Non-pigmented ciliary epithelial cell (primary cell): ENCODE data around the gene ARHGEF10L.
"Not testable (repeated sequence)": the region's sequence is repeated elsewhere in the genome, so short reads cannot be mapped to it uniquely, and the experiment has no call there.

Experiments
- DNase-seq: peaks from one replicate; pipeline ENCODE4 v3.0.0-alpha.2; 2010; ENCODE audit warnings: low read depth

ARHGEF10L gene, protein sequence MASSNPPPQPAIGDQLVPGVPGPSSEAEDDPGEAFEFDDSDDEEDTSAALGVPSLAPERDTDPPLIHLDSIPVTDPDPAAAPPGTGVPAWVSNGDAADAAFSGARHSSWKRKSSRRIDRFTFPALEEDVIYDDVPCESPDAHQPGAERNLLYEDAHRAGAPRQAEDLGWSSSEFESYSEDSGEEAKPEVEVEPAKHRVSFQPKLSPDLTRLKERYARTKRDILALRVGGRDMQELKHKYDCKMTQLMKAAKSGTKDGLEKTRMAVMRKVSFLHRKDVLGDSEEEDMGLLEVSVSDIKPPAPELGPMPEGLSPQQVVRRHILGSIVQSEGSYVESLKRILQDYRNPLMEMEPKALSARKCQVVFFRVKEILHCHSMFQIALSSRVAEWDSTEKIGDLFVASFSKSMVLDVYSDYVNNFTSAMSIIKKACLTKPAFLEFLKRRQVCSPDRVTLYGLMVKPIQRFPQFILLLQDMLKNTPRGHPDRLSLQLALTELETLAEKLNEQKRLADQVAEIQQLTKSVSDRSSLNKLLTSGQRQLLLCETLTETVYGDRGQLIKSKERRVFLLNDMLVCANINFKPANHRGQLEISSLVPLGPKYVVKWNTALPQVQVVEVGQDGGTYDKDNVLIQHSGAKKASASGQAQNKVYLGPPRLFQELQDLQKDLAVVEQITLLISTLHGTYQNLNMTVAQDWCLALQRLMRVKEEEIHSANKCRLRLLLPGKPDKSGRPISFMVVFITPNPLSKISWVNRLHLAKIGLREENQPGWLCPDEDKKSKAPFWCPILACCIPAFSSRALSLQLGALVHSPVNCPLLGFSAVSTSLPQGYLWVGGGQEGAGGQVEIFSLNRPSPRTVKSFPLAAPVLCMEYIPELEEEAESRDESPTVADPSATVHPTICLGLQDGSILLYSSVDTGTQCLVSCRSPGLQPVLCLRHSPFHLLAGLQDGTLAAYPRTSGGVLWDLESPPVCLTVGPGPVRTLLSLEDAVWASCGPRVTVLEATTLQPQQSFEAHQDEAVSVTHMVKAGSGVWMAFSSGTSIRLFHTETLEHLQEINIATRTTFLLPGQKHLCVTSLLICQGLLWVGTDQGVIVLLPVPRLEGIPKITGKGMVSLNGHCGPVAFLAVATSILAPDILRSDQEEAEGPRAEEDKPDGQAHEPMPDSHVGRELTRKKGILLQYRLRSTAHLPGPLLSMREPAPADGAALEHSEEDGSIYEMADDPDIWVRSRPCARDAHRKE (N-terminal part only)

DNA sequence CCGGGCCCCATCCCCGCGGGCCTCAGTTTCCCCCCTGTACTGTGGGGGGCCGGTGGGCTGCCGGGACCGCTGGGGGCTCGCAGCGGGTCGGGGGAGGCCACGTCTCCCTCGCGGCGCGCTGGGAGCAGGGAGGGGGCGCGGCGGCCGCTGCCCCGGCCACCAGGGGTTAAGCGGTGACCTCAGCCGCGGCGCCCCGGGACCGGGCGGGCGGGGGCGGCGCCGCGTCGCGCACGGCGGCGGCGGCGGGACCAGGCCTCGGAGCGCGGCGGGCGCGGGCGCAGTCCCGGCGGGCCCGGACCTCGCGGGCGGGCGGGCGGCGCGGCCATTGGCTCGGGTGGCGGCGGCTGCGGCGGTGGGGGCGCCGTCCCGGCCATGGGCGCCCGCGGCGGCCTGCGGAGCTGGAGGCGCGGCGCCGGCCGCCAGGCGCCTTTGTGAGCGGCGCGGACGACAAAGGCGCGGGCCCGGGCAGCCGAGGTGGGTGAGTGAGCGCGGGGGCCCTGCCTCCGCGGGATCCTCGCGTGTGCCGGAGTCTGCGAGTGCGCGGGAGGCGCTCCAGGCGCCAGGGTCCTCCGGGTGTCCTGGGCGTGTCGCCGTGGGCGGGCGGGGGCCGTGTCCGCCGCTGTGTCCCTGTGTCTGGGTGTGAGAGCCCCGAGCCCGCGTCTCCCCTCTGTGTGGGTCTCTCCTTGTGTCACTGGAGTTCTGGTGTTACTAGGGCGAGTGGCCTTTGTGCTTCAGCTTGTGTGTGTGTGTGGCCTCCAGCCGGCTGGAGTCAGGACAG, at the start of gene ARHGEF10L:
Gene ARHGEF10L, plus strand, starts transcription at position 222 of the 778 bp plus-strand sequence. CDS start 40,898 bp downstream, outside the sequence.
- DNase-seq, result no peak

DNA sequence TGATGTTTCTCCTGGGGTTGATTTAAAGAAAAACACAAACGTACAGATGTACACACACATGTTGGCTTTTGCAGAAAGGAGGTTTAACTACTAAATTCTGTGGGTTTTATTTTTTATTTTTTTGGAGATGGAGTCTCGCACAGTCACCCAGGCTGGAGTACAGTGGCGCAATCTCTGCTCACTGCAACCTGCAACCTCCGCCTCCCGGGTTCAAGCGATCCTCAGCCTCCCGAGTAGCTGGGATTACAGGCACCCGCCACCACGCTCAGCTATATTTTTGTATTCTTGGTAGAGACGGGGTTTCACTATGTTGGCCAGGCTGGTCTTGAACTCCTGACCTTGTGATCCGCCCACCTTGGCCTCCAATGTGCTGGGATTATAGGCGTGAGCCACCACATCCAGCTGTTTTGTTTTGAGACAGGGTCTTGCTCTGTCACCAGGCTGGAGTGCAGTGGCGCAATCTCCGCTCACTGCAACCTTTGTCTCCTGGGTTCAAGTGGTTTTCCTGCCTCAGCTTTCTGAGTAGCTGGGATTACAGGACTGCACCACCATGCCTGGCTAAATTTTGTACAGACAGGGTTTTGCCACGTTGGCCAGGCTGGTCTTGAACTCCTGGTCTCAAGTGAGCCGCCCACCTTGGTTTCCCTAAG, 49.6 kb upstream of the ARHGEF10L start:
- DNase-seq, result not testable (repeated sequence)

DNA sequence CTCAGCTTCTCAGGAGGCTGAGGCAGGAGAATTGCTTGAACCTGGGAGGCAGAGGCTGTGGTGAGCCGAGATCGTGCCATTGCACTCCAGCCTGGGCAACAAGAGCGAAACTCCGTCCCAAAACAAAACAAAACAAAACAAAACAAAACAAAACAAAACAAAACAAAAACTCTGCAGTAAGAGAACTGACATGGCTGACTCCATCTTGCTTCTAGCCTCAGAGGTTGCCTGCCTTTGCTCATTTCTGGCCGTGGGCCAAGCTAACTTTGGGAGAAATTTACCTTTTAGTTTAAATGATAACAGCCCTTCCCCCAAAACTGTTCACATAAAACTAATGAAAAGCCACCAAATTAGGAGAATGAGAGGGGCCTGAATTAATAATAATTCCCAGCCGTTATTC, 48.8 kb upstream of the ARHGEF10L start:
- not testable (repeated sequence) for DNase-seq

DNA sequence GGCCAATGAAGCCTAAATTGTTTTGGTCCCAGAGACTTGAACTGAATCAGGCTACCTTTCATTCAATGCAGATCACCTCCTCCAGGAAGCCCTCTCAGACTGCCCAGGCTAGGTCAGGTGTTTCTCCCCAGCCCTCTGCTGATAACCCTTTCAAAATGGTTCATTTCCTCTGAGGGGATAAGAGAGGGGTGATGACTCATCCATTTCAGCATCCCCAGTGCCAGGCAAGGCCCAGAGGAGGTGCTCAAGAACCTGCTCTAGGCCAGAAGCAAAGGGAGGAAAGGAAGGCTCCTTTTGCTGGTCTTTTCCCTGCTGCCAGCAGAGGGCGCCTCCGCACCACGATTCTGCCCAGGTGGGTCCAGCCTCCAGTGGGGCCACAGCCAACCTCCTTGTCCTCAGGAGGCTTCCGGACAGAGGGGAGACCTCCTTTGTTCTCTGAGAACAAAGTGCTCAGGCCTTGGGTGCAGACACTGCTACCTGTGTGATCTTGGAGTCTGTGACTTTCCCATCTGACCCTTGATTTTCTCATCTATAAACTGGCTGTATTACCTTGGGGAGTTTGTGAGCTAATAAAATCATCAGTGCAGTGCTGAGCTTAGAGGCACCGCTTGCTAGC, 45.3 kb upstream of the ARHGEF10L start:
- no peak for DNase-seq

DNA sequence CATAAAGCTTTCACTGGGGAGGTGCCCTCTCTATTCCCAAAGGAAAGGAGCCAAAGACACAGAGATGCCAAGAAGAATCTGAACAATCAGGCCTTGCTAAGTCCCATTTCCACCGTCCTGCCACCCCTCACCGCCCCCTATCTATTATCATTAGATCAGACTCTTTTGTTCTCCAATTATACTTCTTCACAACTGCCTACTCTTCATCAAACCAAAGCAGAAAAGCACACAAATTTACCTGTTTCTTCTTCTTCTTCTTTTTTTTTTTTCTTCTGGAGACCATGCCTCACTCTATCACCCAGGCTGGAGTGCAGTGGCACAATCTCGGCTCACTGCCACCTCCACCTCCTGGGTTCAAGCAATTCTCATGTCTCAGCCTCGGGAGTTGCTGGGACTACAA, 43.1 kb upstream of the ARHGEF10L start:
- DNase-seq, result no peak

DNA sequence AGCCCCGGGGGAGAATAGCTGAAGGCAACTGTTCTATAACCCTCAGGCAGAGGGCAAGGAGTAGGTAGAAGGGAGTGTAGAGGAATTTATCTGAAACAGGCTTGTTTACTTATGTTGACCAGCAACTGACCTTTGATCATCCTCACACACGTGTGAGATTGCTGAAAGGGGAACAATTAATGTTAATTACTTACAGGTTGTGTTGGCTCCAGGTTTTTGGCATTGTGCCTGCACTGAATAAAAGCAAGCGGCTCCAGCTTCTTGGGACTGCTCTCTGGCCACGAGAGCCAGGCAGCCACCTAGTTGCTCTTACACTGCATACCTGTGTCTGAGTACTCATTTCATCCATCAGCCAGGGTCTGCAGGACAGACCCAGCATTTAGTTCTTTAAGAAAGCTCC, 41.3 kb upstream of the ARHGEF10L start:
- no peak for DNase-seq

DNA sequence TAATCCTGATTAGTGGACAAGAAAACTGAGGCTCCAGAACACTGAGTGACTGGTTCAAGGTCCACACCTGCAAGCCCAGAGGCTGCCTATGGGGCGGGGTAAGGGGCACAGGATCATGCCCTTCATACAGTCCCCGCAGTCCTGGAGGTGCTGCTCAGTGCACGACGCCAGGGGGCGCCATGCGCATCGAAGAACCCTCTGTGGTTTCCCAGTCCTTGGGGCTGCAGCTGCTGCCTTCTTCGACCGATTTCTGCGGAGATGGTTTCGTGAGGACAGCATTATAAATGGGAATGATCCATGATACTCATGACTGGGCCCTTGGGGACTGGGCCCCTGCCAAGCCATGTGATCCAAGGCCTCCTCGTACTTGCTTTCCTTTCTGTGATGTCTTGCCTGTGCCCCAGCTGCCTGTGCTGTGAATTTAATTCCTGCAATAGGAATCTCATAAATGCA, 37.1 kb upstream of the ARHGEF10L start:
- peak; percentile 23 for DNase-seq

DNA sequence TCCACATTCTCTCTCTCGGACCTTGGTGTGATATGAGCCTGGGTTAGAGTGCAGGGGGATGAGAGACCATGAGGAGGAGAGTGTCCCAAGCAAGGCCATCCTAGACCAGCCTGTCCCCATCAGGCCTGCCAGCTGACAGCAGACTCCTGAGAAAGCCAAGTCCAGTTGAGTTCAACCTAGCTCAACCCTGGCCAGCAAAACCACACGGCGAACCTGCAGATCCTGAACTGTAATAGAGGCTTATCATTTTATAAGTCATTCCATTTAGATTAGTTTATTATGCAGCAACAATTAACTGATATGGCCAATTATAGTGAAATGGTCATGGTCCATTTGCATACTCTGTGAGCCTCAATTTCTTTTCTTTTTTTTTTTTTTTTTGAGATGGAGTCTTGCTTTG, 36.4 kb upstream of the ARHGEF10L start:
- DNase-seq, result no peak

DNA sequence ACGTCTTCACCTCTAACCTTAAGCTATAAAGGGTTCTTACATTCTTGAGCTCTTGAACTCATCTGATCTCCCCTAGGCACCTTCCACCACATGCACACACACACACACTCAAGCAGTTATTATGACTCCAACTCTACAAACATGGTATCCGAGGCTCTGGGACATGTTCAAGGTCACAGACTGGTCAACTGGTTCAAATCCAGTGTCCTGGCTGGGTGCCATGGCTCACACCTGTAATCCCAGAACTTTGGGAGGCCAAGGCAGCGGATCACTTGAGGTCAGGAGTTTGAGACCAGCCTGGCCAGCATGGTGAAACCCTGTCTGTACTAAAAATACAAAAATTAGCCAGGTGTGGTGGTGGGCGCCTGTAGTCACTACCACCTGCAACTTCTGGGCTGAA, 32.3 kb upstream of the ARHGEF10L start:
- not testable (repeated sequence) for DNase-seq

DNA sequence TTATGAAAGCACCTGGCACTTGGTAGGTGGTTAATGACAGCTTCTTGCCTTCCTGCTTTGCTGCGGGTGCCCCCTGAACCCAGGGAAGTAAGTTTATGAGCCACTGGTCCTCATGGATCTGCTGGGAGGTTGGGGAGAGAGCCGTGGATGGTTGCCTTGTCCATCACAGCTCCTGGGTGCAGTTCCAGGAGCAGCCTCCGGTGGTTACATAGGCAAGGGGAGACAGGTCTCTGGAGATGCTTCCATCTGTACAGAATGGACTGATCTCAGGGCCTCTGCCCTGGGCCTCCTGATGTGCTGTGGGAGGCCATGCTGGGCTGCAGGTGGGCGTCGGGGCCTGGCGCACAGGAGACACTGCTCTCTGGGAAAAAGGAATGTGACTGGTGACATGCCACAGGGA, 31.6 kb upstream of the ARHGEF10L start:
- no peak for DNase-seq

DNA sequence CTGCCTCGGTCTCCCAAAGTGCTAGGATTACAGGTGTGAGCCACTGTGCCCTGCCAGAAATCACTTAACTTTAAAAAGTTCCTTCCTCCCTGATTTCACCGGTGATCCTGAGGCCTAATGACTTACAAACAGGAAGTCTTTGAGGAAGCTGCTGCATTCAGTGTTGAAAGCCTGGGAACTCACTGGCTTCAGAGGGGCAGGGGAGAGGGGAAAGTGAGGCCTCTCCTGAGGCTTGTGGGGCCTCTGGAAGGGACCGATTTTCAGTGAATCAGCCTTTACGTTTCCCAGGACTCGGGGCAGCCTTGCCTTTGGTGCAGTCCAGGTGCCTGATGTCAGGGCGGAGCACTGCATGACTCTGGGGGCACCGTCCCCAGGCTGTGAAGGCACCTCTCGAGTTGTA, 30.1 kb upstream of the ARHGEF10L start:
- DNase-seq, result no peak

DNA sequence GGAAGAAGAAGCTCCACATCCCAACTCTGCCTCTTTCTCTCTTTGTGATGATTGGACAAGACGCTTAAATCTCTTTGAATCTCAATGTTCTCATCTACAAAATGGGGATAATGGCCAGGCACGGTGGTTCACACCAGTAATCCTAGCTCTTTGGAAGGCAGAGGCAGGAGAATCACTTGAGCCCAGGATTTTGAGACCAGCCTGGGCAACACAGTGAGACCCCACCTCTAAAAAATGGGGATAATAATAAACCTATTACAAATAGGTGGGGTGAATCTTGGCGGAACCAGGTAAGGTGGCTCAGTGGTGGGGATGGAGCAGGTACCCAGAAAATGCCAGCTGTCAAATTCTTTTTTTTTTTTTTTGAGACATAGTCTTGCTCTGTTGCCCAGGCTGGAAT, 29.4 kb upstream of the ARHGEF10L start:
- DNase-seq, result no peak

DNA sequence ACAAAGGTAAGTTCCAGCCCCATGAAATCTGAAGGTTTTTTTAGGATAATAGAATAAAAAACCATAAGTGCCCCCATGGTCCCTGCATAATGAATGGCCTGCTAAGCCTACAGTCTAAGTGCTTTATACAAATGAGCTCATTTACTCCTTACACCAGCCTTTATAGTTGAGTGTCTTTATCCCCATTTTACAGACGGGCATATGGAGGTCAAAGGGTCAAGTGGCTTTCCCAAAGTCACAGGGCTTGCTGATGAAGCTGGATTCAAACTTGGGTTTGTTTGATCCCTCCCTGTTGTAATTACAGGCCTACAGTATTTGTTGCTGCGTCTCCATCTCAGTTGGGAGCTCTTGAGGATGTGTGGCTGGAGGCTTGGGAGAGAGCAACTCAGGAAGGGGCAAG, 28.3 kb upstream of the ARHGEF10L start:
- no peak for DNase-seq

DNA sequence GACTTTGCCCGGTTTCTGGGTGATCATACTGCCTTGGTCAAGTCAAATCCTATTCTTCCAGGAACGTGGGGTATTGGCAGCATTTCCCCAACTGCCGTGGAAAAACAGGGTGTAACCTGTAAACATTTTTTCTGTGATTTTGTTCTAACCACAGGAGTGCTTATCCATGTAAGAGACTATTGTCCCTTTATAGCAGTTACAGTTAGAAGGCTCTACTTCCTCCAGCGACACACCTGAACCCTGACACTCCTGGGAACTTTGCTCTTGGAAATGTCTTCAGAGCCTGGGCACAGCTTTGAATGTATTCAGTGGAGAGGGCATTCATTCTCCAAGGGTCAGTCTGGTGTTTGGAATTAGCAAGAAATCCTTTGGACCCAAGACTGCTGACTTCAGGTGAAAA, 26.4 kb upstream of the ARHGEF10L start:
- no peak for DNase-seq

DNA sequence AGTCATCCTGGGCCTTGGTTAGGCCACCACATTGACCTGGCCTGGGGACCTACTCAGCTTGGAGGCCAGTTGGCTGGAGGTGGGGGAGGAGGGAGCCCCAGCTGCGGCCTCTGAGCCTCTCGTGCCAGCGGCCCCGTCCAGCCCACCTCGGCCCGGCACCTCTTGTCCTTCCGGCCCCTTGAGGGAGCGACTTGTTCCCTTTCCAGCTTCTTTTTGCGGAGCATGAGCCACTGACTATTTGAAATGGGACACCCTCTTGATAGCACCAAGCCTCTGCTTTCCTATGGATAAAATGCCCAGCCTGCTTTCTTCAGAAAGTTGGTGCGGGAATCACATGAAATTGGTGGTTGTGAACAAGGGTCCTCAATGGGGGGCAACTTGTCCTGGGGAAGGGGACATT, 24.7 kb upstream of the ARHGEF10L start:
- DNase-seq, result no peak

DNA sequence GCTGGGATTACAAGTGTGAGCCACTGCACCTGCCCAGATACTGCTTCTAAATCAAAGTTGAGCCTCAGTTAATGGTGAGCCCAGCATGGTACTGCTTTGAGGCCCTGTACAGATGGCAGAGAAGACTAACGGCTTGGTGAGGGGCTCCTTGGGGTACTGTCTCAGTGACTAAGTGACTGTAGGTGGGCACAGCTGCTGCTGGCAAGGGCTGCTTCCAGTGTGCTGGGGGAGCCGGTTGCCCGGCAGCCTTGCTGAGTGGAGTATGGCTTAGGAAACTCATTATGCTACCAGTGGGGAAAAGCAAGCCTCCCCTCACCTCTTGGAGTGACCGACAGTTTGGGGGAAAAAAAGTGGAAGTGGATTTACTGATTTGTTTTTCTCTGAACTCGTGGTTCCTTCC, 23.6 kb upstream of the ARHGEF10L start:
- DNase-seq, result no peak

DNA sequence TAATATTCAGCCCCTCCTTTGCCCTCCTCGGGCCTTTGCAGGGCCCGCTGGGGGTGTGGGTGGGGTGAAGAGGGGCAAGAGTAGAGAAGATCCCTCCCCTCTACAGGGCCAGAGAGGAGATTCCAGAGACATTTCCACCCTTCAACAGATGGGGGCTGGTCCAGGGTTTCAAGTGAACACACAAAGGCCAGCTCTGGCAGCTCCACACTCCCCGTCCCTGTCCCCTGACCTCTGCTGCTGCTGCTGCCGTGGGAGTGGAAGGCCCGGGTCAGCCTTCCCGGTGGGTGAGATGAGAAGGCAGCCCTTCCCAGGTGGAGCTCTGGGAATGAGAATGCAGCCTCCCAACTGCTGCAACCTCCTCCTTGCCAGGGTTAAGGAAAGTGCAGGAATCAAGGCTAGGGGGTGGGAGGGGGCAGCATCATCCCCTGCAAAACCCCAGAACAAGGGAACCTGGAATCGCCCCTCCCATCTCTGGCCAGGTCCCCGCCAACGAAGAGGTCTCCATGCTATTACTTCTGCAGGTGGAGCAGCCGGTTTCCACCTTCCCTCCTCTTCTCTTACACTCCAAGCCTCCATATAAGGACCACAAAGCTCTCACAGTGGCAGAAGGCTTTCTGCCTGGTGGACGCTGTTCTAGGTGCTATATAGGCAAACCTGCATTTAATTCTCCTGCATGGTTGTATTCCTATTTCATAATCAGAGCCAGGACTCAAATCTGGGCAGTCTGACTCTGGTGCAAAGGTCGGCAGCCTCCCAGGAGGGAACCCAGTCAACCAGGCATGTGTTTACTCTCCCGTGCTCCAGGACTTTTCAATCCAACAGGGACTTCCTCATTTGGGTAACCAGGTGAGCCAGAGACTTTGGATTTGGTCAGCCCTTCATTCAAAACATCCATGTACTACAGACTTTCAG, 22.9 kb upstream of the ARHGEF10L start:
- DNase-seq, result no peak

DNA sequence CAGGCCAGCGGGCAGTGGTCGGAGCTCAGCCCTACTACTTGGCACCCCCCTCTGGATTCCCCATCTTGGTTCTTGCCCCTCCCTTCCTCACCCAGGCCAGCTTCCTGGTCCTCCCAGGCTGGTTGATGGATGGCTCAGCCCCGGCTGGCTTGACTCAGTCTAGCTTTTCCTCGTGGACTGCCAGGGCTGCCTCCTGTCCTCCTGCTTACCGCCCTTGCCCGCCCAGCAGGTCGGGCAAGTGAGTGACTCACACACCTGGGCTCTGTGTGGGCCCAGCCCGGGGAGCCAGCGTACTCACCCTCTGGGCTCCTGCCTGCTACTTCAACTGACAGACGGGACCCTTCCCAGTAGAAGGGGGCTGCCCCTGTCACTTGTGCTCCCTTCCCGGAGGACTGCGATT, 19.5 kb upstream of the ARHGEF10L start:
- DNase-seq, result no peak
